ENCODE data around the gene BICD1.

DNA sequence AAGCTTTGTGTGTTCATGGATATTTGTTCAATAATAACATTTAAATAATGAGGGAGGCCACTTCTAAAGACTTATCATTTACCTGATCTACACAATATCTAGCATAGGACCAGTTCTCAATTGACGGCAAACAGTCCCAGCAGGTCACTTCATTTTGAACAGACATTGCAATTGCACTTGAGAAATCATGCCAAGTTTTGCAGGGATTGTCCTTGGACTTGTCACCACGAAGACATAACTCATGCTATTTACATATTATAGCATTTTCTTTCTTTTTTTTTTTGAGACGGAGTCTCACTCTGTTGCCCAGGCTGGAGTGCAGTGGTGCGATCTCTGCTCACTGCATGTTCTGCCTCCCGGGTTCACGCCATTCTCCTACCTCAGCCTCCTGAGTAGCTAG, 34.5 kb upstream of the BICD1 start:
- TF ChIP-seq, protein P1, sequence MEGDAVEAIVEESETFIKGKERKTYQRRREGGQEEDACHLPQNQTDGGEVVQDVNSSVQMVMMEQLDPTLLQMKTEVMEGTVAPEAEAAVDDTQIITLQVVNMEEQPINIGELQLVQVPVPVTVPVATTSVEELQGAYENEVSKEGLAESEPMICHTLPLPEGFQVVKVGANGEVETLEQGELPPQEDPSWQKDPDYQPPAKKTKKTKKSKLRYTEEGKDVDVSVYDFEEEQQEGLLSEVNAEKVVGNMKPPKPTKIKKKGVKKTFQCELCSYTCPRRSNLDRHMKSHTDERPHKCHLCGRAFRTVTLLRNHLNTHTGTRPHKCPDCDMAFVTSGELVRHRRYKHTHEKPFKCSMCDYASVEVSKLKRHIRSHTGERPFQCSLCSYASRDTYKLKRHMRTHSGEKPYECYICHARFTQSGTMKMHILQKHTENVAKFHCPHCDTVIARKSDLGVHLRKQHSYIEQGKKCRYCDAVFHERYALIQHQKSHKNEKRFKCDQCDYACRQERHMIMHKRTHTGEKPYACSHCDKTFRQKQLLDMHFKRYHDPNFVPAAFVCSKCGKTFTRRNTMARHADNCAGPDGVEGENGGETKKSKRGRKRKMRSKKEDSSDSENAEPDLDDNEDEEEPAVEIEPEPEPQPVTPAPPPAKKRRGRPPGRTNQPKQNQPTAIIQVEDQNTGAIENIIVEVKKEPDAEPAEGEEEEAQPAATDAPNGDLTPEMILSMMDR (IDR thresholded peaks at IDR 0.05; ENCODE audit: borderline replicate concordance, extremely low read depth, low read length, poor library complexity, severe bottlenecking), result no peak
- TF ChIP-seq EZH2 (IDR thresholded peaks at IDR 0.05; ENCODE audit: borderline replicate concordance, low read depth, low read length, severe bottlenecking), result no peak

Measured in DND-41 (cell line).